Left colon (tissue), 2 donors: ENCODE data around the gene ZBTB25. TPM values are rescaled to one million over a fixed set of nuclear protein-coding genes. Genes with fewer than 3 reads are reported as not detected.
A peak's percentile ranks its signal among the peaks of the same experiment; 100 is the strongest.

Experiments
- ATAC-seq: fragments of 200-7000 bp; cut with Tn5 transposase; one replicate; pipeline ENCODE4 v1.9.1; 2020; ENCODE audit warnings: mild to moderate bottlenecking, moderate library complexity
- DNase-seq, 2 donors: peaks; one replicate each; pipeline ENCODE4 v3.0.0-alpha.2; 2020
- intact Hi-C, 2 donors: fragments of 100-400 bp; cut with DNase I in 1 of 2; cut with micrococcal nuclease in 1 of 2; formaldehyde crosslinking; loops; one replicate each; pipeline versions ENCODE4 v1.11.2 to v1.14.0; 2022; cut with DNase I, micrococcal nuclease
- long read RNA-seq: library from polyadenylated mRNA; unstranded; transcript quantifications from one replicate; pipeline ENCODE4 v2.0.0, GENCODE V29; 2021
- total RNA-seq, 2 donors: library from RNA; stranded (reverse); fragmentation: NEBNext Ultra II Directional; extraction: Animal tissue kit (Norgen Biotek cat#: 25700); gene quantifications; one replicate each; pipeline ENCODE4 v1.2.1, GENCODE V29; 2021
- donor health status: DM: no; HTN: no; CAD: no.
- donor health status: DM: yes; HTN: yes; CAD: no.

ZBTB25 gene, protein sequence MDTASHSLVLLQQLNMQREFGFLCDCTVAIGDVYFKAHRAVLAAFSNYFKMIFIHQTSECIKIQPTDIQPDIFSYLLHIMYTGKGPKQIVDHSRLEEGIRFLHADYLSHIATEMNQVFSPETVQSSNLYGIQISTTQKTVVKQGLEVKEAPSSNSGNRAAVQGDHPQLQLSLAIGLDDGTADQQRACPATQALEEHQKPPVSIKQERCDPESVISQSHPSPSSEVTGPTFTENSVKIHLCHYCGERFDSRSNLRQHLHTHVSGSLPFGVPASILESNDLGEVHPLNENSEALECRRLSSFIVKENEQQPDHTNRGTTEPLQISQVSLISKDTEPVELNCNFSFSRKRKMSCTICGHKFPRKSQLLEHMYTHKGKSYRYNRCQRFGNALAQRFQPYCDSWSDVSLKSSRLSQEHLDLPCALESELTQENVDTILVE
- 1 to 10 TPM; 5.9 to 6.5 TPM for total RNA-seq
- long read RNA-seq, partial matches to known transcripts, result 0 of 6 reads
- long read RNA-seq, other reads (novel, unspliced or antisense), result 6 of 6 reads

- intact Hi-C loops, result no loop called here
- peak; percentile 74 for ATAC-seq
- DNase-seq, result peak; percentile 89
Measured at GRCh38 chr14:64503434-64504309, at the start of gene ZBTB25. Gene ZBTB25, minus strand, starts transcription at chr14:64503838. Its CDS starts 13,305 bp downstream, at chr14:64490533.

DNA sequence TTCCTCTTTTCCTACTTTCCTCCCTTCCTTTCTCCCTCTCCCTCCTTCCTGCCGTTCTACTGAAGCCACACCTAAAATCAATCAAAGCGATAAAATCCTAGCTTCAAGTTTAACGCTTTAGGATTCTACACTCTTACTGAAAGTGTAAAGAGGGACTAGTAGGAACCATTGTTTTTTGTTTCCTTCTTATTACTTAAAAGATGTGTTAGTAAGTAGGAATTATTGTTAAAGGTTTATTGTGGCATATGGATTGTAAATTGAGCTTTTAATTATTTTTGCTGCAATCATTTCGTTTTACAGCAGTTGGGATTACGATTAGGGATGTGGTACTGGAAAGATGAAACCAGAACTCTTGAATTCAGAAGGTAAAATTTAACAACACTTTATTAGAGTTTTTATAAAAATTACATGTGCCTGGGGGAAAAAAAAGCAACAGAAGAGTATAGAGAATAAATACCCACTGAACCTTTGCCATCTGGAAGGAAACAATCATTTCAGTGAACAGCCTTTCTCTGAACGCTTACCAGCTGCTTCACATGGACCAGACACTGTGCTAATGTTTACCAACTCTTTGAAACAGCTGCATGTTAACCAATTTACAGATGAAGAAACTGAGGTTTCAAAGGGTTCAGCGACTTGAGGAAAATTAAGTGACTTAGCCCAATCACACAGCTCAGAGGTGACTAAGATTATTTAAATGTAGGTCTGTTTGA, 47.1 kb upstream of the ZBTB25 start:
- intact Hi-C loops, result no loop called here
- DNase-seq (no peak), ATAC-seq (peak; percentile 28)

GRCh38 chr14:64549791-64550620, 46.4 kb upstream of the ZBTB25 start, which contains the start of gene PPP1R36:
Gene PPP1R36, plus strand, starts transcription at chr14:64549961. Its CDS starts 37 bp downstream, at chr14:64549998.
- ATAC-seq, result peak; percentile 96
- intact Hi-C loops, result no loop called here
- peak; percentile 72 to 86 for DNase-seq

- no peak for DNase-seq
- intact Hi-C loops, result no loop called here
- no peak for ATAC-seq
Measured at GRCh38 chr14:64549016-64549415, 45.4 kb upstream of the ZBTB25 start.

GRCh38 chr14:64544607-64545312, 41.1 kb upstream of the ZBTB25 start:
- ATAC-seq (no peak), DNase-seq (no peak)
- intact Hi-C loops, result loop anchor here in 1 of 2 donors (5.0 kb wide), 1 partner anchor 93 kb away; no protein-coding TSS in a partner anchor

DNA sequence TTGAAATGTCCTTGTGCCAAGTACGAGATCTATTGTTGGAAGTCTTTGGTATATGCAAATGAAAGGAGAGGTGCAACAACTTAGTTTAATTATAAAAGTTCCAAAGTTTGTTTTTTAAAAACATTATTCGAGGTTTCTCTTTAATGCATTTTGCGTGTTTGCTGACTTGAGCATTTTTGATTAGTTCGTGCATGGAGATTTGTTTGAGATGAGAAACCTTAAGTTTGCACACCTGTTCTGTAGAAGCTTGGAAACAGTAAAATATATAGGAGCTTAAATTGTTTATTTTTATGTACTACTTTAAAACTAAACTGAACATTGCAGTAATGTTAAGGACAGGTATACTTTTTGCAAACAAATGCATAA, 39.2 kb upstream of the ZBTB25 start:
- DNase-seq (no peak), ATAC-seq (no peak)
- intact Hi-C loops, result loop anchor here in 1 of 2 donors (5.0 kb wide), 1 partner anchor 94 kb away; no protein-coding TSS in a partner anchor

DNA sequence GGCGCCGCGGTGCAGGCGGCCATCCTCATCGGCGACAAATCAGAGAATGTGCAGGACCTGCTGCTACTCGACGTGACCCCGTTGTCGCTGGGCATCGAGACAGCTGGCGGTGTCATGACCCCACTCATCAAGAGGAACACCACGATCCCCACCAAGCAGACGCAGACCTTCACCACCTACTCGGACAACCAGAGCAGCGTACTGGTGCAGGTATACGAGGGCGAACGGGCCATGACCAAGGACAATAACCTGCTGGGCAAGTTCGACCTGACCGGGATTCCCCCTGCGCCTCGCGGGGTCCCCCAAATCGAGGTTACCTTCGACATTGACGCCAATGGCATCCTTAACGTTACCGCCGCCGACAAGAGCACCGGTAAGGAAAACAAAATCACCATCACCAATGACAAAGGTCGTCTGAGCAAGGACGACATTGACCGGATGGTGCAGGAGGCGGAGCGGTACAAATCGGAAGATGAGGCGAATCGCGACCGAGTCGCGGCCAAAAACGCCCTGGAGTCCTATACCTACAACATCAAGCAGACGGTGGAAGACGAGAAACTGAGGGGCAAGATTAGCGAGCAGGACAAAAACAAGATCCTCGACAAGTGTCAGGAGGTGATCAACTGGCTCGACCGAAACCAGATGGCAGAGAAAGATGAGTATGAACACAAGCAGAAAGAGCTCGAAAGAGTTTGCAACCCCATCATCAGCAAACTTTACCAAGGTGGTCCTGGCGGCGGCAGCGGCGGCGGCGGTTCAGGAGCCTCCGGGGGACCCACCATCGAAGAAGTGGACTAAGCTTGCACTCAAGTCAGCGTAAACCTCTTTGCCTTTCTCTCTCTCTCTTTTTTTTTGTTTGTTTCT, 38.6 kb upstream of the ZBTB25 start:
- intact Hi-C loops, result loop anchor here in 1 of 2 donors (5.0 kb wide), 1 partner anchor 95 kb away; no protein-coding TSS in a partner anchor
- peak in 1 of 2 donors; percentile 20 for DNase-seq
- no peak for ATAC-seq

- ATAC-seq (no peak), DNase-seq (peak; percentile 35 to 43)
- intact Hi-C loops, result loop anchor here in 1 of 2 donors (5.0 kb wide), 1 partner anchor 96 kb away; no protein-coding TSS in a partner anchor
Measured at GRCh38 chr14:64541261-64541971, 37.8 kb upstream of the ZBTB25 start.

DNA sequence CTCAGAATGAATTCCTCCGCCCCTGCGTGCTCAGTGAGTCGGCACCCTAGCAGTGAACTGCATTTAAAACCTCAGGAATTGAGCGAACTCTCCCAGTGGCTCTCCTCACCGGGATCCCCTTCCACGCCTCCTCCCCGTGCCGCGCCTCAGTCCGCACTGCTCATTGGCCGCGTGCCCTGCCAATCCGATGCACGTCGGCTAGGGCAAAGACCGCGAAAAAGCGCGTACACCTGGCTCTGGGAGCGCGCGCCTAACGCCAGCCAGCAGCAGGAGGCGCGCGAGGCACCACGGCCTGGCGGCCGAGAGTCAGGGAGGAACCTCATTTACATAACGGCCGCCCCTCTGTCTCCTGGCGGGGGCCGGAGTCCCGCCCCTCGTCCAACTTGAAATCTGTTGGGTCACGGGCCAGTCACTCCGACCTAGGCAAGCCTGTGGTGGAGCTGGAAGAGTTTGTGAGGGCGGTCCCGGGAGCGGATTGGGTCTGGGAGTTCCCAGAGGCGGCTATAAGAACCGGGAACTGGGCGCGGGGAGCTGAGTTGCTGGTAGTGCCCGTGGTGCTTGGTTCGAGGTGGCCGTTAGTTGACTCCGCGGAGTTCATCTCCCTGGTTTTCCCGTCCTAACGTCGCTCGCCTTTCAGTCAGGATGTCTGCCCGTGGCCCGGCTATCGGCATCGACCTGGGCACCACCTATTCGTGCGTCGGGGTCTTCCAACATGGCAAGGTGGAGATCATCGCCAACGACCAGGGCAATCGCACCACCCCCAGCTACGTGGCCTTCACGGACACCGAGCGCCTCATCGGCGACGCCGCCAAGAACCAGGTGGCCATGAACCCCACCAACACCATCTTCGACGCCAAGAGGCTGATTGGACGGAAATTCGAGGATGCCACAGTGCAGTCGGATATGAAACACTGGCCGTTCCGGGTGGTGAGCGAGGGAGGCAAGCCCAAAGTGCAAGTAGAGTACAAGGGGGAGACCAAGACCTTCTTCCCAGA, 36.9 kb upstream of the ZBTB25 start, which contains the start of gene HSPA2:
Gene HSPA2, plus strand, starts transcription at position 534 of the 995 bp plus-strand sequence. Its CDS starts 109 bp downstream, at position 643.
- ATAC-seq (peak; percentile 91), DNase-seq (peak; percentile 98 to 99)
- intact Hi-C loops, result loop anchor here in 1 of 2 donors (5.0 kb wide), 1 partner anchor 97 kb away; no protein-coding TSS in a partner anchor

DNA sequence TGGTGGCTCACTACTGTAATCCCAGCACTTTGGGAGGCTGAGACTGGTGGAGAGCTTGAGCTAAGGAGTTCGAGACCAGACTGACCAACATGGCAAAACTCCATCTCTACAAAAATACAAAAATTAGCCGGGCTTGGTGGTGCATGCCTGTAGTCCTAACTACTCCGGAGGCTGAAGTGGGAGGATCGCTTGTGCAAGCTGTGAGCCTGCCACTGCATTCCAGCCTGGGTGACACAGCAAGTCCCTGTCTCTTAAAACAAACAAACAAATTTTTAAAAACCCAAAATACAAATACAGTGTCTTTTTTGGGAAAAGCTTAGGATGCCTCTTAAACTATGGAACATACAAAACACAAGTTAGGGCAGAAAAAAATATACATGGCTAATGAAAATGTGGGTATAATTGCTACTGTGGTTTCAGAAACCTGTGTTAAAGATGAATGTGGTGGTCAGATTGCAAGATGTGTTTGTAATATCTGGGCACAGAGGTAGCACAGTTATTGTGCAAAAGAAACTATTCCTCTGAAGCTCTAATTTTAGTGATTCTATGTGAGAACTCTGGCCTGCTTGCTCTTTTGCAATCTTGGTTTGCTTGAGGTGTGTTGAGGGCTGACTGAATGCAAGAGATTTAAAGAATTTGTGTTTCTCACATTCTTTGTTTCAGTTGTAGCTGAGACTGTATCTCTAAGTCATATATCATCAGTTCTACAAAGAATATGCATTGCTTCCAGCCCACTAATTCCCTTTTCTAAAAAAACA, 33.0 kb upstream of the ZBTB25 start:
- intact Hi-C loops, result no loop called here
- ATAC-seq (no peak), DNase-seq (no peak)

DNA sequence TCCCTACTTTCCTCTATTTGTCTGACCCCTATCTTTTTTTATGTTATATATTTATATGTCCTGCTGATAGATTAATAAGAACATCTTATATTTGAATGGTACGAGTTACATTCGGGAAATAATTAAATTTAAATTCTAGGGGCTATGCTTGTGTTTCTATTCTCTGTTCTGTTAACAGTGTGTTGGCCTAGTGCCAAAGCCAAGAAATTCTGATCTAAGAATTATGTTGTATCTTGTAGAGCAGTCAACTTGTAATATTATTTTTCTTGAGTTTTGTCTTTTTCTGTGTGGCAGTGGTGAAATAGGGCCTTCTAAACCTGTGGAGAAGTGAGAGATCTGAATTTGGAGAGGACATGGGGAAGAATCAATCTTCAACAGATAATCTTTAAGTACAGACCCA, 27.9 kb upstream of the ZBTB25 start:
- intact Hi-C loops, result no loop called here
- no peak for DNase-seq
- ATAC-seq, result no peak

- ATAC-seq (no peak), DNase-seq (no peak)
- intact Hi-C loops, result no loop called here
Measured at GRCh38 chr14:64525354-64525753, 21.7 kb upstream of the ZBTB25 start.

DNA sequence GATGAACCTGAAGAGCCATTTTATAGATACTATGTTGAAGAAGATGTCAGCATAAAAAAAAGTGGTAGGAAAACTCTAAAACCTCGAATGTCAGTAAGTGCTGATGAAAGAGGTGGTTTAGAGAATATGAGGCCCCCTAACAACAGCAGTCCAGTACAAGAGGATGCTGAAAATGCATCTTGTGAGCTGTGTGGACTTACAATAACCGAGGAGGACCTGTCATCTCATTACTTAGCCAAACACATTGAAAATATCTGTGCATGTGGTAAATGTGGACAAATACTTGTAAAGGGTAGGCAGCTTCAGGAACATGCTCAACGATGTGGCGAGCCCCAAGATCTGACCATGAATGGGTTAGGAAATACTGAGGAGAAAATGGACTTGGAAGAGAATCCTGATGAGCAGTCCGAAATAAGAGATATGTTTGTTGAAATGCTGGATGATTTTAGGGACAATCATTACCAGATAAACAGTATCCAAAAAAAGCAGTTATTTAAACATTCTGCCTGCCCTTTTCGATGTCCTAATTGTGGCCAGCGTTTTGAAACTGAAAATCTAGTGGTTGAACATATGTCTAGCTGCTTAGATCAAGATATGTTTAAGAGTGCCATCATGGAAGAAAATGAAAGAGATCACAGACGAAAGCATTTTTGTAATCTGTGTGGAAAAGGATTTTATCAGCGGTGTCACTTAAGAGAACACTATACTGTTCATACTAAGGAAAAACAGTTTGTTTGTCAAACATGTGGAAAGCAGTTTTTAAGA, 19.1 kb upstream of the ZBTB25 start:
- DNase-seq (no peak), ATAC-seq (no peak)
- intact Hi-C loops, result no loop called here
